GM23338 (cell line): ENCODE results near the gene GPRC5C. TPM values are rescaled to one million over a fixed set of nuclear protein-coding genes. Genes with fewer than 3 reads are reported as not detected.
A peak's percentile ranks its signal among the peaks of the same experiment; 100 is the strongest.

Source experiments
- ATAC-seq: fragments of 200-7000 bp; cut with Tn5 transposase; 3 replicates; pipeline ENCODE4 v1.9.1; 2020
- DNase-seq: peaks from one replicate; pipeline ENCODE4 v3.0.0-alpha.2; 2015; ENCODE audit warnings: low spot score
- H2AFZ ChIP-seq: fragments of 200-600 bp; sonication (generic); 2 replicates; pipeline ENCODE4 v1.8.0; 2016; ENCODE audit warnings: antibody characterized with exemption, mild to moderate bottlenecking, moderate library complexity
- H3F3A ChIP-seq: fragments of 200-600 bp; sonication (generic); replicated peaks from 2 replicates; pipeline ENCODE4 v1.8.0; 2017; ENCODE audit warnings: antibody characterized with exemption, mixed run types, low read depth
- H3K27ac ChIP-seq: fragments of 200-600 bp; sonication (generic); 2 replicates; pipeline ENCODE4 v1.6.1; 2016; ENCODE audit warnings: low read depth
- H3K27me3 ChIP-seq: fragments of 200-600 bp; sonication (generic); 2 replicates; pipeline ENCODE4 v1.8.0; 2016; ENCODE audit warnings: mild to moderate bottlenecking, mixed run types, moderate library complexity; ENCODE audit not compliant: insufficient read depth
- H3K36me3 ChIP-seq: fragments of 200-600 bp; sonication (generic); 2 replicates; pipeline ENCODE4 v1.8.0; 2016; ENCODE audit warnings: mild to moderate bottlenecking; ENCODE audit not compliant: insufficient read depth
- H3K4me1 ChIP-seq: fragments of 200-600 bp; sonication (generic); 2 replicates; pipeline ENCODE4 v1.8.0; 2016; ENCODE audit warnings: mild to moderate bottlenecking, moderate library complexity; ENCODE audit not compliant: insufficient read depth
- H3K4me2 ChIP-seq: fragments of 200-600 bp; sonication (generic); 2 replicates; pipeline ENCODE4 v1.7.1; 2017; ENCODE audit warnings: mixed run types
- H3K4me3 ChIP-seq: fragments of 200-600 bp; sonication (generic); 2 replicates; pipeline ENCODE4 v1.6.1; 2016; ENCODE audit warnings: mixed run types
- H3K79me2 ChIP-seq: fragments of 200-600 bp; sonication (generic); replicated peaks from 2 replicates; pipeline ENCODE4 v1.8.0; 2017; ENCODE audit warnings: mild to moderate bottlenecking; ENCODE audit not compliant: insufficient read depth
- H3K9me2 ChIP-seq: fragments of 200-600 bp; sonication (generic); 2 replicates; pipeline ENCODE4 v1.8.0; 2017; ENCODE audit not compliant: insufficient read depth
- H4K20me1 ChIP-seq: fragments of 200-600 bp; sonication (generic); replicated peaks from 2 replicates; pipeline ENCODE4 v1.8.0; 2017; ENCODE audit warnings: mild to moderate bottlenecking; ENCODE audit not compliant: insufficient read depth
- H3K27ac Mint-ChIP-seq: 2 replicates; pipeline ENCODE4 v1.8.0; 2020; ENCODE audit warnings: inconsistent platforms, mild to moderate bottlenecking, moderate library complexity, mixed read lengths
- H3K27me3 Mint-ChIP-seq: 3 replicates; pipeline ENCODE4 v1.8.0; 2022; ENCODE audit warnings: low read depth, mild to moderate bottlenecking, moderate library complexity, mixed read lengths, inconsistent platforms; ENCODE audit not compliant: insufficient read depth, poor library complexity
- H3K36me3 Mint-ChIP-seq: 3 replicates; pipeline ENCODE4 v1.8.0; 2021; ENCODE audit warnings: low read depth, mild to moderate bottlenecking, inconsistent platforms, moderate library complexity, mixed read lengths
- H3K4me1 Mint-ChIP-seq: 3 replicates; pipeline ENCODE4 v1.8.0; 2020; ENCODE audit warnings: mild to moderate bottlenecking, inconsistent platforms, mixed read lengths
- H3K4me3 Mint-ChIP-seq: 3 replicates; pipeline ENCODE4 v1.8.0; 2021; ENCODE audit warnings: moderate library complexity, mild to moderate bottlenecking, inconsistent platforms, mixed read lengths
- H3K9me3 Mint-ChIP-seq: 3 replicates; pipeline ENCODE4 v1.8.0; 2020; ENCODE audit warnings: moderate library complexity, mild to moderate bottlenecking, inconsistent platforms, mixed read lengths
- CREB1 ChIP-seq: fragments of 250-450 bp; sonication (Bioruptor Pico); IDR thresholded peaks from 2 replicates; pipeline ENCODE4 v1.5.0; 2020; ENCODE audit warnings: low read depth, mild to moderate bottlenecking, moderate library complexity
- ETS1 ChIP-seq: IDR thresholded peaks from 2 replicates; pipeline ENCODE4 v1.6.1; 2016; ENCODE audit warnings: antibody characterized with exemption
- EZH2 ChIP-seq: fragments of 200-600 bp; sonication (generic); IDR thresholded peaks from one replicate; pipeline ENCODE4 v1.8.0; 2017; ENCODE audit warnings: antibody characterized with exemption, mild to moderate bottlenecking, low read depth; ENCODE audit not compliant: unreplicated experiment
- EZH2phosphoT487 ChIP-seq: fragments of 200-600 bp; sonication (generic); IDR thresholded peaks from one replicate; pipeline ENCODE4 v1.8.1; 2018; ENCODE audit warnings: antibody characterized with exemption; ENCODE audit not compliant: unreplicated experiment
- JUNB ChIP-seq: IDR thresholded peaks from one replicate; pipeline ENCODE4 v1.6.1; 2016; ENCODE audit warnings: antibody characterized with exemption; ENCODE audit not compliant: unreplicated experiment
- NANOG ChIP-seq: IDR thresholded peaks from 2 replicates; pipeline ENCODE4 v1.6.1; 2016; ENCODE audit warnings: antibody characterized with exemption, borderline replicate concordance
- POLR2AphosphoS5 ChIP-seq: IDR thresholded peaks from 2 replicates; pipeline ENCODE4 v1.6.1; 2016; ENCODE audit warnings: antibody characterized with exemption, low read depth
- REST ChIP-seq: IDR thresholded peaks from one replicate; pipeline ENCODE4 v1.6.1; 2018; ENCODE audit warnings: antibody characterized with exemption; ENCODE audit not compliant: unreplicated experiment
- STAT1 ChIP-seq: IDR thresholded peaks from one replicate; pipeline ENCODE4 v1.6.1; 2016; ENCODE audit warnings: antibody characterized with exemption; ENCODE audit not compliant: unreplicated experiment
- ZNF114 ChIP-seq: fragments of 250-450 bp; sonication (Bioruptor Pico); IDR thresholded peaks from 2 replicates; pipeline ENCODE4 v1.5.0; 2020; ENCODE audit warnings: mild to moderate bottlenecking, moderate library complexity
- polyA plus RNA-seq: library from polyadenylated mRNA; unstranded; fragments of >200 nt; fragmentation: Nextera tagmentation; extraction: Ambion mirVana; gene quantifications from 2 replicates; pipeline ENCODE4 v1.2.1, GENCODE V29; 2016
- total RNA-seq: library from RNA; depleted of rRNA; stranded (reverse); fragments of >200 nt; shearing (Covaris generic); gene quantifications from 2 replicates; pipeline ENCODE4 v1.2.3, GENCODE V29; 2014
- TF ChIP-seq, protein P1 (sequence below), 2 experiments: fragments of 200-600 bp in 1 of 2; sonication (generic) in 1 of 2; conservative IDR thresholded peaks; 2 replicates each; pipeline versions ENCODE4 v1.5.1 to v1.6.1; 2016 to 2017; ENCODE audit warnings: antibody characterized with exemption in 2 of 2, low read depth in 2 of 2, mild to moderate bottlenecking in 2 of 2, moderate library complexity in 1 of 2

Gene GPRC5C
- total and polyA plus RNA-seq, 2 experiments from 2014 or later, result 9.0 to 22.4 TPM

DNA sequence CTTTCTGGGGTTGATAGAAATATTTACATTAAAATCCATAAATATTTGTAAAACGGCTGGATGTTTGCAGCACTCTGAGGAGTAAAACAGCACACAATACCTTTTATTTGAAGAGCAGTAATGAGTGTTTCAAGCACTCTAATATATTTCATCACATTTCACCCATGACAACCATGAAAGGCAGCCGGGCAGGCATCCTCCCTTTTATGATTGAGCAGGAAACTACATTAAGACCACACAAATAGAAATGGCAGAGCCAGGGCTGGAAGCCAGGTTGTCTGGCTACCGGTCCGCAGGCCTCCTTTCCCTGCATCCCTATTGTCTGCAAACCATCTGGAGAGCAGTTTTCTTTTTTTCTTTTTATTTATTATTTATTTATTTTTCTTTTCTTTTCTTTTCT is 23.1 kb upstream of the GPRC5C start:
- Mint-ChIP-seq H3K36me3 (no peaks in the 10 kb centered on the region), H3K27ac (no peak overlapping the region), H3K4me1 (peaks cover 13% of the 10 kb centered on the region), H3K27me3 (peaks cover 11% of the 10 kb centered on the region), H3K4me3 (no peak overlapping the region), H3K9me3 (peaks cover 4% of the 10 kb centered on the region; the same call in 1 of the 3 replicates)
- TF ChIP-seq ETS1 (no peak), ZNF114 (no peak)
- H3F3A ChIP-seq, result no peaks in the 10 kb centered on the region
- H3K79me2 ChIP-seq, result no peaks in the 10 kb centered on the region
- no peaks in the 10 kb centered on the region for H3K36me3 ChIP-seq
- H3K4me3 ChIP-seq, result no peak overlapping the region
- H2AFZ ChIP-seq, result no peak overlapping the region
- no peak overlapping the region for H3K4me2 ChIP-seq
- DNase-seq, result no peak
- H4K20me1 ChIP-seq, result no peaks in the 10 kb centered on the region
- H3K27me3 ChIP-seq, result no peaks in the 10 kb centered on the region
- no peak overlapping the region for H3K27ac ChIP-seq
- H3K9me2 ChIP-seq, result no peaks in the 10 kb centered on the region
- ATAC-seq, result no peak
- peaks cover 10% of the 10 kb centered on the region for H3K4me1 ChIP-seq

DNA sequence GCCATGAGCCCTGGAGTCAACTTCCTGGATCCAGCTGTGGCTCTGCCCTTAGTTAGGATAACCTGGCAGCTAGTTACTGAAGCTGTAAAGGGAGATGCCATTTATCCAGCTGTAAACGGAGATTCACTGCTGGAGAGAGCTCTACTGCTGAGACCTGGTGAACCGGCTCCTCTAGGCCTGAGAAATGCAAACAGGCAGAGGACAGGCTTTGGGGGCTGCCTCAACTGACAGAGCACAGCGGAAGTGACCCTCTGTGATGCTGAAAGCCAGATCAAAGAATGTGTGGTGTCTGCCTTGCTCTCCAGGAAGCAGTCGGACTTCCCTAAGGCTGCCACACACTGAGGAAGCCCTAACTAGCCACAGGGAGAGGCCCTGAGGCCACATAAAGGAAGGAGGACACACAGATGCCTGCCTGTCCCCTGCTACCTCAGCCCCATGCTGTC is 21.9 kb upstream of the GPRC5C start:
- H3K27ac ChIP-seq, result no peak overlapping the region
- no peak overlapping the region for H3K4me2 ChIP-seq
- Mint-ChIP-seq H3K27ac (no peak overlapping the region), H3K27me3 (peaks cover 9% of the 10 kb centered on the region), H3K36me3 (no peaks in the 10 kb centered on the region), H3K9me3 (peaks cover 4% of the 10 kb centered on the region; the same call in 1 of the 3 replicates), H3K4me1 (peaks cover 3% of the 10 kb centered on the region; the same call in 2 of the 3 replicates), H3K4me3 (no peak overlapping the region)
- no peak for DNase-seq
- no peaks in the 10 kb centered on the region for H3K27me3 ChIP-seq
- no peaks in the 10 kb centered on the region for H3K4me1 ChIP-seq
- no peak overlapping the region for H2AFZ ChIP-seq
- H4K20me1 ChIP-seq, result no peaks in the 10 kb centered on the region
- no peaks in the 10 kb centered on the region for H3K9me2 ChIP-seq
- peak; percentile 78 for ATAC-seq
- no peaks in the 10 kb centered on the region for H3K79me2 ChIP-seq
- H3F3A ChIP-seq, result no peaks in the 10 kb centered on the region
- no peak overlapping the region for H3K4me3 ChIP-seq
- no peaks in the 10 kb centered on the region for H3K36me3 ChIP-seq
- TF ChIP-seq ETS1, result no peak
- TF ChIP-seq STAT1, result no peak
- TF ChIP-seq NANOG, result no peak
- no peak for TF ChIP-seq JUNB
- TF ChIP-seq, protein P1, sequence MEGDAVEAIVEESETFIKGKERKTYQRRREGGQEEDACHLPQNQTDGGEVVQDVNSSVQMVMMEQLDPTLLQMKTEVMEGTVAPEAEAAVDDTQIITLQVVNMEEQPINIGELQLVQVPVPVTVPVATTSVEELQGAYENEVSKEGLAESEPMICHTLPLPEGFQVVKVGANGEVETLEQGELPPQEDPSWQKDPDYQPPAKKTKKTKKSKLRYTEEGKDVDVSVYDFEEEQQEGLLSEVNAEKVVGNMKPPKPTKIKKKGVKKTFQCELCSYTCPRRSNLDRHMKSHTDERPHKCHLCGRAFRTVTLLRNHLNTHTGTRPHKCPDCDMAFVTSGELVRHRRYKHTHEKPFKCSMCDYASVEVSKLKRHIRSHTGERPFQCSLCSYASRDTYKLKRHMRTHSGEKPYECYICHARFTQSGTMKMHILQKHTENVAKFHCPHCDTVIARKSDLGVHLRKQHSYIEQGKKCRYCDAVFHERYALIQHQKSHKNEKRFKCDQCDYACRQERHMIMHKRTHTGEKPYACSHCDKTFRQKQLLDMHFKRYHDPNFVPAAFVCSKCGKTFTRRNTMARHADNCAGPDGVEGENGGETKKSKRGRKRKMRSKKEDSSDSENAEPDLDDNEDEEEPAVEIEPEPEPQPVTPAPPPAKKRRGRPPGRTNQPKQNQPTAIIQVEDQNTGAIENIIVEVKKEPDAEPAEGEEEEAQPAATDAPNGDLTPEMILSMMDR (conservative IDR thresholded peaks at IDR 0.05; ENCODE audit: low read depth in 2 of 2), result no peak
- TF ChIP-seq POLR2AphosphoS5, result no peak
- no peak for TF ChIP-seq REST
- TF ChIP-seq EZH2, result no peak
- TF ChIP-seq CREB1 (CRISPR knock-in tag), result no peak
- TF ChIP-seq ZNF114, result no peak
- no peak for TF ChIP-seq EZH2phosphoT487
